ENCODE results near the gene AGMO. TPM values are rescaled to one million over a fixed set of nuclear protein-coding genes. Genes with fewer than 3 reads are reported as not detected.

AGMO gene
- total RNA-seq, 1 experiment from 2014 or later, result not detected

DNA sequence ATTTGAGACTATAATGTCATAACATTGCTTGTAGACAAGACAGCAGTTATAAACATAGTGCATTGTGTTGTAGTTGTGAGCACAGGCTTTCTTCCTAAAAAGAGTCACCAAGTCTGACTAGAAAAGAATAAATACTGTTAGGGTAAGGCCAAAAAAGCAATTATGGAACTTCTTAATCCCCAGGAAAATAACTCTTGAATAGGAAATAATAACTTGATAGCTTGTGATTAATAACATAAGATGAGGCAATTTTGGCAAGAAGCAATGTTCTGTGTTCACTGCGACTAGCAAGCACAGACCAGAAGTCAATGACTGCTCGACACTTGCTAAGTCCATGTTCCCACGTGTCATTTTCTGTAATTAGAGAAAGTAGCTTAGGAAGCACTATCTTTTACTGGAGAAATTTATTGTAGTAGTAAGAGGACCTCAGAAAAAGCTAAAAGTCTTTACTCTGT, 97.1 kb downstream of the AGMO start:
- H3K4me2 ChIP-seq (ENCODE audit: low read length), result no peak overlapping the region
- no peak for ATAC-seq
- no peaks in the 10 kb centered on the region for H3K79me2 ChIP-seq (ENCODE audit: insufficient read depth, low read length)
- no TSS peak for BruUV-seq (replicated peaks)
- H4K20me1 ChIP-seq (ENCODE audit: insufficient read depth), result no peaks in the 10 kb centered on the region
- ChIA-PET RAD21 (ENCODE audit: low non-redundant PET in 1 of 2, low total read pairs in 2 of 2, uncharacterized antibody in 2 of 2, unreplicated experiment in 2 of 2) (no interaction called here), CTCF (no interaction called here), POLR2A (no interaction called here)
- H3K9me2 ChIP-seq (ENCODE audit: insufficient read depth), result no peaks in the 10 kb centered on the region
- DNase-seq (ENCODE audit: low read depth, low spot score), result no peak
- intact Hi-C loops (cut with micrococcal nuclease), result no loop called here
- no peak overlapping the region for H3K9ac ChIP-seq (ENCODE audit: low read length)
- no peak overlapping the region for H2AFZ ChIP-seq (ENCODE audit: low read depth, low read length, poor library complexity, severe bottlenecking)
- no peak overlapping the region for H3K27ac ChIP-seq (ENCODE audit: low read depth, low read length)
- H3K9me3 ChIP-seq (ENCODE audit: control insufficient read depth in 1 of 2, insufficient read depth in 1 of 2, low read depth in 1 of 2, low read length in 2 of 2), result no peaks in the 10 kb centered on the region
- no peaks in the 10 kb centered on the region for H3K36me3 ChIP-seq (ENCODE audit: control insufficient read depth in 1 of 2, insufficient read depth in 2 of 2, low read length in 2 of 2)
- TF ChIP-seq, protein P1, sequence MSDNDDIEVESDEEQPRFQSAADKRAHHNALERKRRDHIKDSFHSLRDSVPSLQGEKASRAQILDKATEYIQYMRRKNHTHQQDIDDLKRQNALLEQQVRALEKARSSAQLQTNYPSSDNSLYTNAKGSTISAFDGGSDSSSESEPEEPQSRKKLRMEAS (IDR thresholded peaks at IDR 0.05), result no peak
- TF ChIP-seq POLR2A (IDR thresholded peaks at IDR 0.05; ENCODE audit: borderline replicate concordance, extremely low read depth, insufficient read depth, insufficient read length), result no peak
- no peak for TF ChIP-seq YY1 (IDR thresholded peaks at IDR 0.05; ENCODE audit: extremely low read depth, insufficient replicate concordance, low read depth, low read length)
- no peak for TF ChIP-seq EZH2phosphoT487 (IDR thresholded peaks at IDR 0.05; ENCODE audit: borderline replicate concordance)
- TF ChIP-seq RAD21 (IDR thresholded peaks at IDR 0.05; ENCODE audit: low read depth), result no peak
- TF ChIP-seq, protein P2, sequence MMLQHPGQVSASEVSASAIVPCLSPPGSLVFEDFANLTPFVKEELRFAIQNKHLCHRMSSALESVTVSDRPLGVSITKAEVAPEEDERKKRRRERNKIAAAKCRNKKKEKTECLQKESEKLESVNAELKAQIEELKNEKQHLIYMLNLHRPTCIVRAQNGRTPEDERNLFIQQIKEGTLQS (IDR thresholded peaks at IDR 0.05), result no peak
- no peak for TF ChIP-seq ZFX (IDR thresholded peaks at IDR 0.05)
- no peak for TF ChIP-seq CEBPB (IDR thresholded peaks at IDR 0.05; ENCODE audit: low read depth)
- TF ChIP-seq JUND (IDR thresholded peaks at IDR 0.05), result no peak
- TF ChIP-seq, protein P3, sequence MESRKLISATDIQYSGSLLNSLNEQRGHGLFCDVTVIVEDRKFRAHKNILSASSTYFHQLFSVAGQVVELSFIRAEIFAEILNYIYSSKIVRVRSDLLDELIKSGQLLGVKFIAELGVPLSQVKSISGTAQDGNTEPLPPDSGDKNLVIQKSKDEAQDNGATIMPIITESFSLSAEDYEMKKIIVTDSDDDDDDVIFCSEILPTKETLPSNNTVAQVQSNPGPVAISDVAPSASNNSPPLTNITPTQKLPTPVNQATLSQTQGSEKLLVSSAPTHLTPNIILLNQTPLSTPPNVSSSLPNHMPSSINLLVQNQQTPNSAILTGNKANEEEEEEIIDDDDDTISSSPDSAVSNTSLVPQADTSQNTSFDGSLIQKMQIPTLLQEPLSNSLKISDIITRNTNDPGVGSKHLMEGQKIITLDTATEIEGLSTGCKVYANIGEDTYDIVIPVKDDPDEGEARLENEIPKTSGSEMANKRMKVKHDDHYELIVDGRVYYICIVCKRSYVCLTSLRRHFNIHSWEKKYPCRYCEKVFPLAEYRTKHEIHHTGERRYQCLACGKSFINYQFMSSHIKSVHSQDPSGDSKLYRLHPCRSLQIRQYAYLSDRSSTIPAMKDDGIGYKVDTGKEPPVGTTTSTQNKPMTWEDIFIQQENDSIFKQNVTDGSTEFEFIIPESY (IDR thresholded peaks at IDR 0.05; ENCODE audit: extremely low read depth, insufficient replicate concordance, low read length), result no peak
- TF ChIP-seq EGR1 (IDR thresholded peaks at IDR 0.05; ENCODE audit: low read depth), result no peak
- TF ChIP-seq, protein P4, sequence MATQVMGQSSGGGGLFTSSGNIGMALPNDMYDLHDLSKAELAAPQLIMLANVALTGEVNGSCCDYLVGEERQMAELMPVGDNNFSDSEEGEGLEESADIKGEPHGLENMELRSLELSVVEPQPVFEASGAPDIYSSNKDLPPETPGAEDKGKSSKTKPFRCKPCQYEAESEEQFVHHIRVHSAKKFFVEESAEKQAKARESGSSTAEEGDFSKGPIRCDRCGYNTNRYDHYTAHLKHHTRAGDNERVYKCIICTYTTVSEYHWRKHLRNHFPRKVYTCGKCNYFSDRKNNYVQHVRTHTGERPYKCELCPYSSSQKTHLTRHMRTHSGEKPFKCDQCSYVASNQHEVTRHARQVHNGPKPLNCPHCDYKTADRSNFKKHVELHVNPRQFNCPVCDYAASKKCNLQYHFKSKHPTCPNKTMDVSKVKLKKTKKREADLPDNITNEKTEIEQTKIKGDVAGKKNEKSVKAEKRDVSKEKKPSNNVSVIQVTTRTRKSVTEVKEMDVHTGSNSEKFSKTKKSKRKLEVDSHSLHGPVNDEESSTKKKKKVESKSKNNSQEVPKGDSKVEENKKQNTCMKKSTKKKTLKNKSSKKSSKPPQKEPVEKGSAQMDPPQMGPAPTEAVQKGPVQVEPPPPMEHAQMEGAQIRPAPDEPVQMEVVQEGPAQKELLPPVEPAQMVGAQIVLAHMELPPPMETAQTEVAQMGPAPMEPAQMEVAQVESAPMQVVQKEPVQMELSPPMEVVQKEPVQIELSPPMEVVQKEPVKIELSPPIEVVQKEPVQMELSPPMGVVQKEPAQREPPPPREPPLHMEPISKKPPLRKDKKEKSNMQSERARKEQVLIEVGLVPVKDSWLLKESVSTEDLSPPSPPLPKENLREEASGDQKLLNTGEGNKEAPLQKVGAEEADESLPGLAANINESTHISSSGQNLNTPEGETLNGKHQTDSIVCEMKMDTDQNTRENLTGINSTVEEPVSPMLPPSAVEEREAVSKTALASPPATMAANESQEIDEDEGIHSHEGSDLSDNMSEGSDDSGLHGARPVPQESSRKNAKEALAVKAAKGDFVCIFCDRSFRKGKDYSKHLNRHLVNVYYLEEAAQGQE (IDR thresholded peaks at IDR 0.05; ENCODE audit: low read depth), result no peak
- TF ChIP-seq TCF7L2 (IDR thresholded peaks at IDR 0.05; ENCODE audit: borderline replicate concordance, extremely low read depth, insufficient read depth, insufficient read length), result no peak
- no peak for TF ChIP-seq SRF (IDR thresholded peaks at IDR 0.05; ENCODE audit: low read depth)
- TF ChIP-seq, protein P5, sequence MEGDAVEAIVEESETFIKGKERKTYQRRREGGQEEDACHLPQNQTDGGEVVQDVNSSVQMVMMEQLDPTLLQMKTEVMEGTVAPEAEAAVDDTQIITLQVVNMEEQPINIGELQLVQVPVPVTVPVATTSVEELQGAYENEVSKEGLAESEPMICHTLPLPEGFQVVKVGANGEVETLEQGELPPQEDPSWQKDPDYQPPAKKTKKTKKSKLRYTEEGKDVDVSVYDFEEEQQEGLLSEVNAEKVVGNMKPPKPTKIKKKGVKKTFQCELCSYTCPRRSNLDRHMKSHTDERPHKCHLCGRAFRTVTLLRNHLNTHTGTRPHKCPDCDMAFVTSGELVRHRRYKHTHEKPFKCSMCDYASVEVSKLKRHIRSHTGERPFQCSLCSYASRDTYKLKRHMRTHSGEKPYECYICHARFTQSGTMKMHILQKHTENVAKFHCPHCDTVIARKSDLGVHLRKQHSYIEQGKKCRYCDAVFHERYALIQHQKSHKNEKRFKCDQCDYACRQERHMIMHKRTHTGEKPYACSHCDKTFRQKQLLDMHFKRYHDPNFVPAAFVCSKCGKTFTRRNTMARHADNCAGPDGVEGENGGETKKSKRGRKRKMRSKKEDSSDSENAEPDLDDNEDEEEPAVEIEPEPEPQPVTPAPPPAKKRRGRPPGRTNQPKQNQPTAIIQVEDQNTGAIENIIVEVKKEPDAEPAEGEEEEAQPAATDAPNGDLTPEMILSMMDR (IDR thresholded peaks at IDR 0.05 in 2 of 3, conservative IDR thresholded peaks at IDR 0.05 in 1 of 3; ENCODE audit: borderline replicate concordance in 1 of 3, insufficient read depth in 1 of 3, low read depth in 2 of 3, low read length in 2 of 3), result no peak
- no peak for TF ChIP-seq CBX3 (IDR thresholded peaks at IDR 0.05; ENCODE audit: low read depth)
- TF ChIP-seq ZNF274 (IDR thresholded peaks at IDR 0.05; ENCODE audit: low read depth, low read length), result no peak
- TF ChIP-seq POLR2AphosphoS5 (IDR thresholded peaks at IDR 0.05; ENCODE audit: low read depth, low read length), result no peak
- no peak overlapping the region for H3K4me3 ChIP-seq (replicated peaks in 1 of 2; ENCODE audit: low read depth in 1 of 2, low read length in 2 of 2)
- H3K27me3 ChIP-seq (ENCODE audit: insufficient read depth, low read length), result no peaks in the 10 kb centered on the region
- H3K4me1 ChIP-seq (ENCODE audit: control insufficient read depth in 1 of 2, insufficient read depth in 2 of 2, low read length in 2 of 2), result no peaks in the 10 kb centered on the region
